ENCODE results near the gene MAMDC2. TPM values are rescaled to one million over a fixed set of nuclear protein-coding genes. Genes with fewer than 3 reads are reported as not detected.
A peak's percentile ranks its signal among the peaks of the same experiment; 100 is the strongest.

The MAMDC2 gene
- total RNA-seq, 4 donors from 2014 or later = 96.5 to 192 (median 140) TPM

DNA sequence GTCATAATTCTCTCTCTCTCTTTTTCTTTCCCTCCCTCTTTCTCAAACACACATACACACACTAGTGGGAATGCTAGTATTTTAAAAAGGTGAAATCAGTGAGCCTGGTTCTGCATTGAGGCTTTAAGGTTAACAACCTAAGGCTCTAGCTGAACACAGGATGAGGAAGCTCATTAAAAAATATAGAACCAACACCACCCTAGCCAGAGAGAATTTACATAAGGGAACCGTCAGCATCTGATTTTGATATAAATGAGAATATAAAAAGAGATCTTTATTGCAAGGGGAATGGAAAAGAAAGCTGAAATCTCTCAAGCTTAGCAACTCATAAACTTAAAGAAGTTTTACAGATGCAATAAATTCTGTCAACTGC is 100.5 kb downstream of the MAMDC2 start:
- Histone ChIP-seq H3K36me3 (peaks cover 25 to 88% of the 10 kb centered on the region in 2 donors), H3K27ac (peak overlapping the region in 2 of 4 donors; percentile 4 to 6), H3K4me3 (no peak overlapping the region), H3K4me1 (peaks cover 0 to 23% (median 5%) of the 10 kb centered on the region in 3 donors), H3K27me3 (no peaks in the 10 kb centered on the region), H3K9me3 (no peaks in the 10 kb centered on the region)
- TF ChIP-seq EP300 (IDR thresholded peaks at IDR 0.05) (no peak), POLR2A (IDR thresholded peaks at IDR 0.05) (no peak)
- ATAC-seq = no peak
- WGBS, 2 donors (ENCODE audit: low coverage in 1 of 2) = 20 to 67% methylated on average over 1 of the region's 1 CpG

DNA sequence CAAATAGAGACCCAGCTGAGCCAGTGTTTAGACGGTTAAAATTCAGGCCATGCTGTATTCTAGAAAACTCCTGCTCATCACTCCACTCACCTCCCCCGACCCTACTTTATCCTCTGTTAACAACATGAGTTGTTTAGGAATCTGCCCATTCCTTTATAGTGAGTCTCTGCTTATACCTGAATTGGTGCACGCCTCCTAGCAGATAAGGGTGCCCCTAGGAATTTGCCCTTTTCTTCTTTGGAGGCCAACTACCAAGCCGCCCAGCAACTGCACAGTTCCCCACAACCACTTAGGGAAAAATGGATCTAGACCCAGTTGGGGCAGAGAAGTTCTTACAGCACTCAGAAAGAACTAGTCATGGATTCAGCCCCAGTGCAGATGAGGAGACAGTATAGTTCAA is 102.3 kb downstream of the MAMDC2 start:
- Histone ChIP-seq H3K27ac (peak overlapping the region in 1 of 4 donors; percentile 2), H3K4me3 (no peak overlapping the region), H3K36me3 (peaks cover 19 to 94% of the 10 kb centered on the region in 2 donors), H3K27me3 (no peaks in the 10 kb centered on the region), H3K9me3 (no peaks in the 10 kb centered on the region), H3K4me1 (peaks cover 0 to 41% (median 8%) of the 10 kb centered on the region in 3 donors)
- no peak for TF ChIP-seq POLR2A (IDR thresholded peaks at IDR 0.05)
- TF ChIP-seq, protein P1, sequence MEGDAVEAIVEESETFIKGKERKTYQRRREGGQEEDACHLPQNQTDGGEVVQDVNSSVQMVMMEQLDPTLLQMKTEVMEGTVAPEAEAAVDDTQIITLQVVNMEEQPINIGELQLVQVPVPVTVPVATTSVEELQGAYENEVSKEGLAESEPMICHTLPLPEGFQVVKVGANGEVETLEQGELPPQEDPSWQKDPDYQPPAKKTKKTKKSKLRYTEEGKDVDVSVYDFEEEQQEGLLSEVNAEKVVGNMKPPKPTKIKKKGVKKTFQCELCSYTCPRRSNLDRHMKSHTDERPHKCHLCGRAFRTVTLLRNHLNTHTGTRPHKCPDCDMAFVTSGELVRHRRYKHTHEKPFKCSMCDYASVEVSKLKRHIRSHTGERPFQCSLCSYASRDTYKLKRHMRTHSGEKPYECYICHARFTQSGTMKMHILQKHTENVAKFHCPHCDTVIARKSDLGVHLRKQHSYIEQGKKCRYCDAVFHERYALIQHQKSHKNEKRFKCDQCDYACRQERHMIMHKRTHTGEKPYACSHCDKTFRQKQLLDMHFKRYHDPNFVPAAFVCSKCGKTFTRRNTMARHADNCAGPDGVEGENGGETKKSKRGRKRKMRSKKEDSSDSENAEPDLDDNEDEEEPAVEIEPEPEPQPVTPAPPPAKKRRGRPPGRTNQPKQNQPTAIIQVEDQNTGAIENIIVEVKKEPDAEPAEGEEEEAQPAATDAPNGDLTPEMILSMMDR (IDR thresholded peaks at IDR 0.05) = no peak
- TF ChIP-seq POLR2AphosphoS5 (IDR thresholded peaks at IDR 0.05) = no peak
- TF ChIP-seq EP300 (IDR thresholded peaks at IDR 0.05) = no peak
- no peak for ATAC-seq
- 83 to 84% methylated on average over 2 to 3 of the region's 4 CpGs for WGBS, 2 donors (ENCODE audit: low coverage in 1 of 2)

DNA sequence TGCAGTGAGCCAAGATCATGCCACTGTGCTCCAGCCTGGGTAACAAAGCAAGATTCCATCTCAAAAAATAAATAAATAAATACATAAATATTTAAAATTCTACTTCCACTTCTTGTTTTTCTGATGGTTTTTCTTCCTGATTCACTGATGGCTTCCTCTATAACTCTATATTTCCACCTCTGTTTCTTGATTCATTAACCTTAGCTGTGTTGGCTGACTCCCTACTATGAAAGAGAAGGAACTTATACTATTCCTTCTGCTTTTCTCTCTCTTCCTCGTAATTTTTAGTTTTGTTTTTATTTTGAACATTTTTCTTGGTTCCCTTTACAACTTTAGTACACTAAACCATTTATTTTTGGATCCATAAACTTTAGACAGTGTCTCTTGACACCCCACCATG is 103.5 kb downstream of the MAMDC2 start:
- H3K9me3 ChIP-seq = no peaks in the 10 kb centered on the region
- no peak overlapping the region for H3K4me3 ChIP-seq
- no peak for ATAC-seq
- 75 to 100% methylated on average over 1 of the region's 1 CpG for WGBS, 2 donors (ENCODE audit: low coverage in 1 of 2)
- H3K27ac ChIP-seq = no peak overlapping the region
- no peaks in the 10 kb centered on the region for H3K27me3 ChIP-seq
- no peak for TF ChIP-seq POLR2A (IDR thresholded peaks at IDR 0.05)
- no peak for TF ChIP-seq EP300 (IDR thresholded peaks at IDR 0.05)
- no peak for TF ChIP-seq POLR2AphosphoS5 (IDR thresholded peaks at IDR 0.05)
- TF ChIP-seq, protein P1 (IDR thresholded peaks at IDR 0.05) = no peak
- peaks cover 19 to 94% of the 10 kb centered on the region in 2 donors for H3K36me3 ChIP-seq
- peaks cover 0 to 51% (median 9%) of the 10 kb centered on the region in 3 donors for H3K4me1 ChIP-seq

DNA sequence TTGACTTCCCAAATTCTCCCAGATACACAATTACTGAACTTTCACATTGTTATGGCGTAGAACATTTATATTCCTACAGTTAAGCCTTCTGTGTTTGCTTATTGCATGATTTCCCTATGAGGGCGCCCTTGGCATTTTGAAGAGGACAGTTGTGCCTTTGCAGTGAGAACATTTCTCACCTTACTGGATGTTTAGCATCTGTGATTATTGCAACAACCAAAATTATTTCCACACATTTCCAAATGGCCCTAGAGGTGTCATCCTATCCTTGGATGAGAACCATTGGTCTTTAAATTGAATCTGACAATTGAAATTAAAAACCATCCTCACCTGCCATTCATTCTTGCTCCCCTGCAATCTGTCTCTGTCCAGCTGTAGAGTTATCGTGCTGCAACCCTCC is 104.0 kb downstream of the MAMDC2 start:
- peaks cover 18 to 89% of the 10 kb centered on the region in 2 donors for H3K36me3 ChIP-seq
- H3K9me3 ChIP-seq = no peaks in the 10 kb centered on the region
- peaks cover 0 to 51% (median 13%) of the 10 kb centered on the region in 3 donors for H3K4me1 ChIP-seq
- TF ChIP-seq EP300 (IDR thresholded peaks at IDR 0.05) (no peak), POLR2AphosphoS5 (IDR thresholded peaks at IDR 0.05) (no peak), POLR2A (IDR thresholded peaks at IDR 0.05) (no peak)
- TF ChIP-seq, protein P1 (IDR thresholded peaks at IDR 0.05) = no peak
- 92 to 100% methylated on average over 1 to 3 of the region's 3 CpGs for WGBS, 2 donors (ENCODE audit: low coverage in 1 of 2)
- H3K4me3 ChIP-seq = no peak overlapping the region
- no peak for ATAC-seq
- H3K27ac ChIP-seq = no peak overlapping the region
- H3K27me3 ChIP-seq = no peaks in the 10 kb centered on the region

DNA sequence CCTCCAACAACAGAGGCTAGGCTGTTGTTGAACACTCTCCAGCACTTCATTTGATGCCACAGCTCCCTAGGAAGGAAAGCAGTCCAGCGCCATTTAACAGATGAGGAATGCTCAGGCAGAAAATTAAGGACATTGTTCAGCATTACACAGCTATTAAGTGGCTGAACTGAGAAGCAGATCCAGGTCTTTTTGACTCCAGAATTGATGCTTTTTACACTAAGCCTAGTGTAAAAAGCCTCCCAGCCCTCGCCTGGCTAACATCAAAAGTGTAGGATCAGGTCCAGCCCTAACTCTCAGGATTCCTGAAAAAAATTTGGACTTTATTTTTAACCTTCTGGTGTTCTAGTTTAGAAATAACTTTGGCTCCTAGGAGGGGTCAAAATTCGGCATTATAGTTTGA is 108.7 kb downstream of the MAMDC2 start:
- TF ChIP-seq EP300 (IDR thresholded peaks at IDR 0.05) = no peak
- TF ChIP-seq, protein P1 (IDR thresholded peaks at IDR 0.05) = no peak
- peak; percentile 64 for TF ChIP-seq POLR2AphosphoS5 (IDR thresholded peaks at IDR 0.05)
- TF ChIP-seq POLR2A (IDR thresholded peaks at IDR 0.05) = no peak
- no peaks in the 10 kb centered on the region for H3K27me3 ChIP-seq
- H3K36me3 ChIP-seq = peaks cover 0 to 68% of the 10 kb centered on the region in 2 donors
- peak overlapping the region in 3 of 4 donors; percentile 27 to 56 (median 39) for H3K27ac ChIP-seq
- WGBS, 2 donors (ENCODE audit: low coverage in 1 of 2) = 23 to 53% methylated on average over 3 of the region's 3 CpGs
- no peak overlapping the region for H3K4me3 ChIP-seq
- ATAC-seq = no peak
- peaks cover 0 to 71% (median 22%) of the 10 kb centered on the region in 3 donors for H3K4me1 ChIP-seq
- H3K9me3 ChIP-seq = no peaks in the 10 kb centered on the region

Measured in gastroesophageal sphincter (tissue), 4 donors.